HUES6 (cell line): ENCODE measurements around the gene NARS2.
A peak's percentile ranks its signal among the peaks of the same experiment; 100 is the strongest.
"Not testable (repeated sequence)": the region's sequence is repeated elsewhere in the genome, so short reads cannot be mapped to it uniquely, and the experiment has no call there.

Experiments
- H3K27ac ChIP-seq: 2 replicates; pipeline ENCODE4 v1.7.0; 2013; ENCODE audit warnings: low read depth, mild to moderate bottlenecking, low read length, inconsistent platforms
- H3K27me3 ChIP-seq: 2 replicates; pipeline ENCODE4 v1.6.1; 2013; ENCODE audit warnings: low read length; ENCODE audit not compliant: control insufficient read depth, insufficient read depth
- H3K36me3 ChIP-seq: 2 replicates; pipeline ENCODE4 v1.6.1; 2013; ENCODE audit warnings: low read length; ENCODE audit not compliant: control insufficient read depth, insufficient read depth
- H3K4me1 ChIP-seq: 2 replicates; pipeline ENCODE4 v1.6.1; 2013; ENCODE audit warnings: low read length; ENCODE audit not compliant: control insufficient read depth, insufficient read depth
- H3K4me3 ChIP-seq: 2 replicates; pipeline ENCODE4 v1.5.1; 2013; ENCODE audit warnings: low read depth, low read length
- H3K9ac ChIP-seq: one replicate; pipeline ENCODE4 v1.6.1; 2013; ENCODE audit warnings: mild to moderate bottlenecking, low read length
- H3K9me3 ChIP-seq: 2 replicates; pipeline ENCODE4 v1.6.1; 2013; ENCODE audit warnings: low read depth, low read length; ENCODE audit not compliant: control insufficient read depth, insufficient read depth

NARS2 gene

DNA sequence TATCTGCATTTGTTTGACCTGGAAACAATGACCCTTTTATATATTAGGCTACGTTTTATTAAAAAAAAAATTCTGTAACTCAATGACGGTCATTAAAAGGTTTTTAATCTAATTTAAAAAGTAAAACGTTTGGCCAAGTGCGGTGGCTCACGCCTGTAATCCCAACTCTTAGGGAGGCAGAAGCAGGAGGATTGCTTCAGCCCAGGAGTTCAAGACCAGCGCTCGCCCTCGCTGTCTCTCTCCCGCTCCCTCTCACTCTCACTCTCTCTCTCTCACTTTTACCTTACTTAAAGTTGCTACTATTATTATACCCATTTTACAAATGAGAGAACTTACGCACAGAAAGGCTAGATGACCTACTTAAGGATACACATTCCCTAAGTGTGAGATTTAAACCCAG, 814 bp upstream of the NARS2 start:
- Histone ChIP-seq H3K4me3 (peak overlapping the region; percentile 90), H3K27ac (no peak overlapping the region), H3K9me3 (no peaks in the 10 kb centered on the region), H3K4me1 (no peaks in the 10 kb centered on the region), H3K27me3 (no peaks in the 10 kb centered on the region), H3K36me3 (peaks cover 13% of the 10 kb centered on the region), H3K9ac (no peak overlapping the region)

DNA sequence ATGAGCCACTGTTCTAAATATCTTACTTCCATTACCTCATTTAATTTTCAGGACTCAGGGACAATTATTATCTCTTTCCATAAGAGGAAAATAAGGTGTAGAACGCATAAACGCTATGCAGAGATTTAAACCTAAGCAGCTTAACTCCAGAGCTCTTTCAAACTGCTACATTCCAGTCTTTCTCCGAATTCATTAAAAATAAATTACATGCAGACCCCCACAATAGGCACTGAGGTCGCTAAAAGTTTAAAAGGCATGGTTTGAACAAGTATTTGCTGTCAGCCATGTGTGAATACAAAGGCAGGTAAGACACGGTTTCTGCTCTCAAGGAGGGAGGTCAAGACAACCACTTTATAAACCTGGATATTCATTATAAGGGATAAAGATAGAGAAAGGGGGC, 983 bp downstream of the NARS2 start:
- Histone ChIP-seq H3K27me3 (no peaks in the 10 kb centered on the region), H3K9ac (peak overlapping the region; percentile 89), H3K9me3 (no peaks in the 10 kb centered on the region), H3K36me3 (peaks cover 24% of the 10 kb centered on the region), H3K27ac (no peak overlapping the region), H3K4me1 (no peaks in the 10 kb centered on the region), H3K4me3 (peak overlapping the region; percentile 90)

DNA sequence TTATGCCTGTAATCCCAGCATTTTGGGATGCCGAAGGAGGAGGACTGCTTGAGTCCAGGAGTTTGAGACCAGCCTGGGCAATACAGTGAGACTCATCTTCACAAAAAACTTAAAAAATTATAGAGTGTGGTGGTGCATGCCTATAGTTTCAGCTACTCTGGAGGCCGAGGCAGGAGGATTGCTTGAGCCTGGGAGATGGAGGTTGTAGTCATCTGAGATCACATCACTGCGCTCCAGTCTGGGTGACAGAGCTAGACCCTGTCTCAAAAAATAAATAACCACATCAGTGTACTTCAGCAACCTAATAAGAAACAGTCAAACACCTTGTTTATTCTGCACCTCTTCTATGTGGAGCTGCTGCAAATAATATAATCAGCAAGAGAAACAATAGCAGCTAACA, 1.4 kb downstream of the NARS2 start:
- H3K36me3 ChIP-seq = peaks cover 28% of the 10 kb centered on the region
- peak overlapping the region; percentile 89 for H3K9ac ChIP-seq
- no peak overlapping the region for H3K27ac ChIP-seq
- H3K4me3 ChIP-seq = peak overlapping the region; percentile 90
- H3K9me3 ChIP-seq = no peaks in the 10 kb centered on the region
- no peaks in the 10 kb centered on the region for H3K4me1 ChIP-seq
- H3K27me3 ChIP-seq = no peaks in the 10 kb centered on the region

DNA sequence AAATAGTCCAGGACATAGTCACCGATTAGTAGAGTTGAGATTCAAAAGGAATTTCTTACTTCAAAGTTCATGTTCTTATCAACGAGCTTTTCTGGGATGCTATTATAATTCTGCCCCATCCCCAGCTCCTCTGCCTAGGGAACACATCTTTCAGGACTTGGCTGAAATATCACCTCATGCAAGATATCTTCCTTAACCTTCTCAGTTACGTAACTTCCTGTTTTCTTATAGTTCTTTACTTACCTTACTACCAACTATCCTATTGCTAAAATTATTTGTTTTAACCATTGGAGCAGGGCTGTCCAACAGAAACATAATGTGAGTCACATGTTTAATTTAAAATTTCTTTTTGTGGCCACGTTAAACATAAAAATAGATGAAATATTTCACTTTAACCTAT, 2.3 kb downstream of the NARS2 start:
- H3K9me3 ChIP-seq = no peaks in the 10 kb centered on the region
- H3K9ac ChIP-seq = no peak overlapping the region
- no peaks in the 10 kb centered on the region for H3K27me3 ChIP-seq
- H3K4me1 ChIP-seq = no peaks in the 10 kb centered on the region
- peaks cover 37% of the 10 kb centered on the region for H3K36me3 ChIP-seq
- H3K4me3 ChIP-seq = no peak overlapping the region
- no peak overlapping the region for H3K27ac ChIP-seq

DNA sequence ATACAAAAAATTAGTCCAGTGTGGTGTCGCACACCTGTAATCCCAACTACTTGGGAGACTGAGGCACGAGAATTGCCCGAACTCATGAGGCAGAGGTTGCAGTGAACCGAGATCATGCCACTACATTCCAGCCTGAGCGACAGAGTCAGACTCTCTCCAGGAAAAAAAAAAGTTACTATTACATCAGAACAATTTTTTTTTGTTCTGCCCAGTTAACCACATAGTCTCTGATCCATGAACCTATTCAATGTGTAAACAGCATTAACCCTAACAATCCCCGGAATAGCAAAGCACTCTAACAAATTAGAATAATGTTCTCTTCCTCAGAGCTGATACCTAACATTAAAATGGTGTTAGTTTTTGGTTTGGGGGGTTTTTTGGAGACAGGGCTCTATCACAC, 4.6 kb downstream of the NARS2 start:
- Histone ChIP-seq H3K4me1 (no peaks in the 10 kb centered on the region), H3K9ac (no peak overlapping the region), H3K36me3 (peaks cover 60% of the 10 kb centered on the region), H3K27ac (no peak overlapping the region), H3K9me3 (no peaks in the 10 kb centered on the region), H3K4me3 (no peak overlapping the region), H3K27me3 (no peaks in the 10 kb centered on the region)

DNA sequence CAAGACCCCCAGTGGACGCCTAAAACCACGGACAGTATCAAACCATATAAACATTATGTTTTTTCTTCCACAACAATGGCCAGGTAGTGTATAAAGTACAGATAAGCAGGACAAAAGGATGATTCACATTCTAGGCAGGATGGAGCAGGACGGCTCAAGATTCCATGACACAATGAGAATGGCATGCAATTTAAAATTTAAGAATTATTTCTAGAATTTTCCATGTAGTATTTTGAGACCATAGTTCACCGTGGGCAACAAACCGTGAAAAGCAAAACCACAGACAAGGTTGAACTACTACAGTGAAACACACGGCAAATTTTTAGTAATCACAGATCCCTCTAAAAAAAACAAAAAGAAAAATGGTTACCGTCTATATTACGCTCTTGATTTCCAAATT, 7.5 kb downstream of the NARS2 start:
- H3K27me3 ChIP-seq = no peaks in the 10 kb centered on the region
- 0 out of 2 replicates have a peak, but pooled peaks cover 8% of the 10 kb centered on the region for H3K4me1 ChIP-seq
- H3K9ac ChIP-seq = no peak overlapping the region
- no peaks in the 10 kb centered on the region for H3K9me3 ChIP-seq
- H3K36me3 ChIP-seq = peaks cover 66% of the 10 kb centered on the region
- no peak overlapping the region for H3K27ac ChIP-seq
- H3K4me3 ChIP-seq = no peak overlapping the region

DNA sequence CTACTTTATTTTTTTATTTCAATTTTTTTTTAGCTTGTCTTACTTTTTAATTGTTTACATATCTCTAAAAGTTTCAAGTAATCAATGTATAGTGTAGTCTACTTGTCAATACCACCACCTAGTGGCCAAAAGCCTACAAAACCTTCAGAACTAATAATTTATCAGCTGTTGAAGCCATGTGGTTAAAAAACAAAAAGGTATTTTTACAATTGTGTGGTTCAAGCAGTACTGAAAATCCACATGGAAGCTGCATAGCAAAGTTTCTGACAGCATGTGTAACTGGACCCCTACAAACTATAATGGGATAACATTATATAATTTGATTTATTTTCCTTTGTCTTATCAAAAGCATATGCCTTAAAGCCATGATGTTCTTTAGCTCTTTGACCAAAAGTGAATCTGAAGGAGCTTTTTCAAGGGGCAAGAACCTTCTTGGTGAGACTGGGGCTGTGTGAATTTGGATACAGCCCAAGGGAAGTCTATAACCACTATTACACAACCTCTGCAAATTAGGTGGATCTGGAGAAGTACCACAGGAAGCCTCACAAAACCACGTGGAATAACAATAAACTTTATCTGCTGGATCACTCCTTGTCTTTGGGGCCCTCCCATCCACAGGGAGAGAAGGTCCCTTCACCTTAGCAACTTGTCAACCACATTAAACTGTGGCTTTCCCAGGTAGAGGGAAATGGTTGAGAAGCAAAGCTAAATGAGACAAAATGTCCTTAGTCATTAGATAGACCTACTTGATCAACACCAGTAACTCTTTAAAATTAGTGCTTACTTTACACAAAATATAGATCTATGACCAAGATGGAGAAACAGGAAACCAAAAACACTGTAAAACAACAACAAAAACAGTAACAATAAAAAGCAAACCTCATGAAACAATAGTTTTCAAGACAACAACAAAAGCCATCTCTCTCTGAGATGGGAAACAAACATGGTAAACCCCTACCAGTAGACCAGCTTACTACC, 9.9 kb downstream of the NARS2 start:
- Histone ChIP-seq H3K27me3 (no peaks in the 10 kb centered on the region), H3K27ac (no peak overlapping the region), H3K36me3 (peaks cover 51% of the 10 kb centered on the region), H3K9me3 (no peaks in the 10 kb centered on the region), H3K9ac (no peak overlapping the region), H3K4me1 (peaks cover 25% of the 10 kb centered on the region), H3K4me3 (no peak overlapping the region)

DNA sequence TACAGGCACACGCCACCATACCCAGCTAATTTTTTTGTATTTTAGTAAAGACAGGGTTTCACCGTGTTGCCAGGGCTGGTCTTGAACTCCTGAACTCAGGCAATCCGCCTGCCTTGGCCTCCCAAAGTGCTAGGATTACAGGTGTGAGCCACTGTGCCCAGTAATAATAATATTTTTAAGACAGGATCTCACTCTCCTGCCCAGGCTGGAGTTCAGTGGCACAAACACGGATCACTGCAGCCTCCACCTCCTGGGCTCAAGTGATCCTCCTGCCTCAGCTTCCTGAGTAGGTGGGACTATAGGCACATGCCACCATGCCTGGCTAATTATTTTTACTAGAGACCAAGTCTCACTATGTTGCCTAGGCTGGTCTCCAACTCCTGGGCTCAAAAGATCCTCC, 10.6 kb downstream of the NARS2 start:
- Histone ChIP-seq H3K4me1 (peaks cover 28% of the 10 kb centered on the region), H3K36me3 (peaks cover 54% of the 10 kb centered on the region)
- H3K27me3 ChIP-seq, H3K9me3 ChIP-seq, H3K9ac ChIP-seq, H3K4me3 ChIP-seq, H3K27ac ChIP-seq: not testable (repeated sequence)

DNA sequence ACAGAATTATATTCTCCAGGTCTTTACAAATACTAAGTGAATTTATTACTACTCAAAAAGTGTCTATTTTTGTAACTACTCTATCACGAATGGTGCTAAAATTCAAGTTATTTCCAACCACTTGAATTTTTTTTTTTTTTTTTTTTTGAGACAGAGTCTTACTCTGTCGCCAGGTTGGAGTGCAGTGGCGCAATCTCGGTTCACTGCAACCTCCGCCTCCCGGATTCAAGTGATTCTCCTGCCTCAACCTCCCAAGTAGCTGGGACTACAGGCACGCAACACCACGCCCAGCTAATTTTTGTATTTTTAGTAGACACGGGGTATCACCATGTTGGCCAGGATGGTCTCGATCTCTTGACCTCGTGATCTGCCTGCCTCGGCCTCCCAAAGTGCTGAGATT, 11.6 kb downstream of the NARS2 start:
- not testable (repeated sequence) for H3K9ac ChIP-seq, H3K27ac ChIP-seq, H3K4me3 ChIP-seq, H3K27me3 ChIP-seq, H3K9me3 ChIP-seq
- Histone ChIP-seq H3K36me3 (peaks cover 47% of the 10 kb centered on the region), H3K4me1 (peaks cover 33% of the 10 kb centered on the region)

DNA sequence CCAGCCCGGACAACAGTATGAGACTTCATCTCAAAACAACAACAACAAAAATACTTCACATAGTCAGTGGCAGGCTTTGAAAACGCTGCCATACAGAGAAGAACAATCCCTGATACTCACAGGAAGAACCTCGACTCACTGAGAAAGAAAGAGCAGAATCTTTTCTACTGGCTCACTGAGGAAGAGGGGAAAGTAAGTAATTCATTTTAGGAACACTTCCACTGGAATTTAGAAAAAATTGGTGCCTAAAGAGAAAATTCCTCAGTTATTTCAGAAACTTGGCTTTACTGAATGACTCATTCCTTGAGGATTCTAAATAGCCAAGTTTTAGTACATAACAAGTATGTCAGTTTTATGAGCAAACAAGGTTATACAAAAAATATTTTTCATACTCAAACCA, 12.3 kb downstream of the NARS2 start:
- H3K9me3 ChIP-seq = no peaks in the 10 kb centered on the region
- peaks cover 40% of the 10 kb centered on the region for H3K36me3 ChIP-seq
- no peaks in the 10 kb centered on the region for H3K27me3 ChIP-seq
- peaks cover 36% of the 10 kb centered on the region for H3K4me1 ChIP-seq
- no peak overlapping the region for H3K9ac ChIP-seq
- H3K4me3 ChIP-seq = no peak overlapping the region
- peak overlapping the region; percentile 69; the same call in 1 of the 2 replicates for H3K27ac ChIP-seq

DNA sequence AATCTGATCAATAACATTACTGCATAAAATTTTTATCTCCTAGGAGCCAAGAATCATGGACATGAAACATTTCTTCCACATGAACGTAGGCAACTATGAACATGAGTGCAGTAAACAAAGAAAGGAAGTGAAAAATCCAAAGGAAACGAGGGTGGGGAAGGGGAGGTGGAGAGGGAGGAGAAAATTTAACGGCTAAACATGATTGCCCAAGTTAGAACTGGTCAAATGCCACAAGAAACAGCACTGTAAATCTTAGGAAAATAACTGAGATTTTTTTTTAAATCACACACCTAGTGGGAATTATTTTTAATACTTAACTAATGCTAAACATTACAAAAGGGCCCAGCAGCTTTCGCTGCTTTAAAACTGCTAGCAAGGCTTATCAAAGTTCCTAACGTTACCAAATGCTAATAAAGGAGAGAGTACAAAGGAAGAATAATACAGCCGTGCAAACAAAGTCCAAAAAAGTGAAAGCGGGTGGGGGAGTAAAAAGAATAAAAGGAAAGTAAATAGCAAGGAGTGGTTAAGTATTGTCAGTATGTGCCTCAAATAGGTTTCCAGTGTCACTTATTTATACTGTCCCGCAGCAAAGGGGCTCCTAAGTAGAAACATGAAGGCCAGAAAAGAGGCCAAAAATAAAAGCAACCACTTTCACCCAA, 13.7 kb downstream of the NARS2 start:
- H3K27me3 ChIP-seq = no peaks in the 10 kb centered on the region
- no peak overlapping the region for H3K4me3 ChIP-seq
- peaks cover 41% of the 10 kb centered on the region for H3K4me1 ChIP-seq
- H3K9me3 ChIP-seq = no peaks in the 10 kb centered on the region
- no peak overlapping the region for H3K9ac ChIP-seq
- peak overlapping the region; percentile 34; the same call in 1 of the 2 replicates for H3K27ac ChIP-seq
- peaks cover 38% of the 10 kb centered on the region for H3K36me3 ChIP-seq
